Measurements from ENCODE around the gene RAMP1. TPM values are rescaled to one million over a fixed set of nuclear protein-coding genes. Genes with fewer than 3 reads are reported as not detected.
A peak's percentile ranks its signal among the peaks of the same experiment; 100 is the strongest.

Gene RAMP1
- total RNA-seq, 1 experiment from 2014 or later = 0.63 TPM

DNA sequence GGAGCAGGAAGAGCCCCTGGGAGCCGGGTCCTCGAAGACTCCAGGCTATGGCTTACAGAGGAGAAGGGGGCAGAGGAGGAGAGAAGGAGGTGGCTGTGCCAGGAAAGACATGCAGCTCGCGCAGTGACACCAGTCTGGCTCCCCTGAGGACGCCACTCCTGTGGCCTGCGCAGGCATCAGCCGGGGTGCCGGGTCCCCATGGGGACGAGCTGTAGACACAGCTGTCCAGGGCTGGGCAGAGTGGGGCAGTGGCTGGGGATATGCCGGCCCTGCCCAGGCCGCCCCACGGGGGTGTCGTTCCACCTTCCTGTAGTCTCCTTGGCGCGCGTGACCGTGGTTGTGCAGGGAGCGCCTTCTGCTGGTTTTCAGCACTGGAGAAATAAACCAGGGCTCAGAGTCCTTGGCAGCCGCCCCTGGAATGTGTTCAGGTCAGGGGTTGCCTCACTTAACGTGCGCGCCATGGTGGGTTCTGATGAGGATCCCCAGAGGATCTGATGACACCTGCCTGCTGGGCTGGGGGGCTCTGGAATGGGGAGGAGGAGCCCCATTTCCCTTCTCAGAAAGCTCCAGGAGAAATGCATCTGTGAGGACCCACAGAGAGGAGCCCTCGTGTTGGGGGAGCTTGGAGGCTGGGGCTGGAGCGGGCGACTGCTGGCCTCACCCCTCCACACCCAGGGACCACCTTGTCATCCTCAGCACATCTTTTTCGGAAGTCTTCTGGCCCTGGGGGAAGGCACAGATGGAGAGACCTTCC, 26.7 kb downstream of the RAMP1 start:
- Mint-ChIP-seq H3K27ac (0 out of 7 replicates have a peak overlapping the region, but pooled peaks of 1 of the 3 experiments have one; percentile 31), H3K4me1 (no peaks in the 10 kb centered on the region), H3K36me3 (ENCODE audit: insufficient read depth in 1 of 3, low read depth in 3 of 3) (no peaks in the 10 kb centered on the region), H3K9me3 (no peaks in the 10 kb centered on the region), H3K27me3 (ENCODE audit: low read depth) (no peaks in the 10 kb centered on the region), H3K4me3 (no peak overlapping the region)
- no peak overlapping the region for H4K91ac ChIP-seq (ENCODE audit: insufficient read length, low read depth, low read length)
- no peak overlapping the region for H2BK120ac ChIP-seq (ENCODE audit: low read depth, low read length, poor library complexity, severe bottlenecking)
- H4K5ac ChIP-seq (ENCODE audit: insufficient read length, low read depth, low read length) = no peak overlapping the region
- no peak overlapping the region for H3K27ac ChIP-seq (ENCODE audit: insufficient read length, low read depth, low read length)
- no peak overlapping the region for H2BK12ac ChIP-seq (ENCODE audit: insufficient read length, low read depth, low read length)
- no peak overlapping the region for H2BK5ac ChIP-seq (ENCODE audit: insufficient read length, low read length)
- no peak overlapping the region for H3K4ac ChIP-seq (ENCODE audit: low read depth, low read length)
- H4K8ac ChIP-seq (replicated peaks; ENCODE audit: insufficient read length, low read depth, low read length) = no peak overlapping the region
- no peaks in the 10 kb centered on the region for H3K27me3 ChIP-seq (ENCODE audit: insufficient read depth, low read length)
- H2BK15ac ChIP-seq (ENCODE audit: low read depth, low read length) = no peak overlapping the region
- peaks cover 2% of the 10 kb centered on the region for H4K20me1 ChIP-seq (ENCODE audit: control insufficient read depth, insufficient read depth, insufficient read length)
- no peaks in the 10 kb centered on the region for H3K4me1 ChIP-seq (ENCODE audit: insufficient read depth, low read length)
- no peak overlapping the region for H2AK5ac ChIP-seq (ENCODE audit: insufficient read length, low read length)
- H3K79me2 ChIP-seq (ENCODE audit: insufficient read depth, low read length) = no peaks in the 10 kb centered on the region
- no peak overlapping the region for H3T11ph ChIP-seq (ENCODE audit: low read length)
- no peak overlapping the region for H3K23ac ChIP-seq (ENCODE audit: insufficient read length, low read depth, low read length)
- no peak overlapping the region for H3K14ac ChIP-seq (ENCODE audit: insufficient read depth, low read length)
- DNase-seq = peak; percentile 27
- no peak overlapping the region for H2AFZ ChIP-seq (ENCODE audit: low read length)
- H3K79me1 ChIP-seq (ENCODE audit: insufficient read depth, low read depth, low read length, poor library complexity, severe bottlenecking) = no peaks in the 10 kb centered on the region
- H3K18ac ChIP-seq (ENCODE audit: insufficient read length, low read depth, low read length) = no peak overlapping the region
- H3K9ac ChIP-seq (ENCODE audit: extremely low read depth, insufficient read length, low read length) = no peak overlapping the region
- TF ChIP-seq, protein P1, sequence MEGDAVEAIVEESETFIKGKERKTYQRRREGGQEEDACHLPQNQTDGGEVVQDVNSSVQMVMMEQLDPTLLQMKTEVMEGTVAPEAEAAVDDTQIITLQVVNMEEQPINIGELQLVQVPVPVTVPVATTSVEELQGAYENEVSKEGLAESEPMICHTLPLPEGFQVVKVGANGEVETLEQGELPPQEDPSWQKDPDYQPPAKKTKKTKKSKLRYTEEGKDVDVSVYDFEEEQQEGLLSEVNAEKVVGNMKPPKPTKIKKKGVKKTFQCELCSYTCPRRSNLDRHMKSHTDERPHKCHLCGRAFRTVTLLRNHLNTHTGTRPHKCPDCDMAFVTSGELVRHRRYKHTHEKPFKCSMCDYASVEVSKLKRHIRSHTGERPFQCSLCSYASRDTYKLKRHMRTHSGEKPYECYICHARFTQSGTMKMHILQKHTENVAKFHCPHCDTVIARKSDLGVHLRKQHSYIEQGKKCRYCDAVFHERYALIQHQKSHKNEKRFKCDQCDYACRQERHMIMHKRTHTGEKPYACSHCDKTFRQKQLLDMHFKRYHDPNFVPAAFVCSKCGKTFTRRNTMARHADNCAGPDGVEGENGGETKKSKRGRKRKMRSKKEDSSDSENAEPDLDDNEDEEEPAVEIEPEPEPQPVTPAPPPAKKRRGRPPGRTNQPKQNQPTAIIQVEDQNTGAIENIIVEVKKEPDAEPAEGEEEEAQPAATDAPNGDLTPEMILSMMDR (conservative IDR thresholded peaks at IDR 0.05) = no peak
- H3K9me3 ChIP-seq (ENCODE audit: control insufficient read depth, low read depth, low read length) = no peaks in the 10 kb centered on the region
- no peak overlapping the region for H3K4me2 ChIP-seq (ENCODE audit: insufficient read depth, insufficient read length, low read length)
- H3K56ac ChIP-seq (ENCODE audit: insufficient read length, low read depth, low read length) = no peak overlapping the region
- WGBS (ENCODE audit: extremely low coverage, insufficient read length, low lambda C conversion rate) = no CpG with 5 or more reads among the region's 26 CpGs
- H2BK20ac ChIP-seq (ENCODE audit: low read depth, low read length, poor library complexity, severe bottlenecking) = no peak overlapping the region
- peaks cover 2% of the 10 kb centered on the region for H3K23me2 ChIP-seq (ENCODE audit: insufficient read length, low read depth, low read length, poor library complexity, severe bottlenecking)

Data from H9 (cell line).